Pons (tissue), 1 donor: ENCODE data around the gene PSMD13.

ENCODE experiments used
- DNase-seq: peaks from one replicate; pipeline ENCODE4 v3.0.0-alpha.2; 2016; ENCODE audit warnings: low spot score

Gene PSMD13

GRCh38 chr11:250274-250673 lies 13.5 kb downstream of the PSMD13 start:
- no peak for DNase-seq

- peak; percentile 30 for DNase-seq
Observed at GRCh38 chr11:250740-251299, 14.0 kb downstream of the PSMD13 start.

DNA sequence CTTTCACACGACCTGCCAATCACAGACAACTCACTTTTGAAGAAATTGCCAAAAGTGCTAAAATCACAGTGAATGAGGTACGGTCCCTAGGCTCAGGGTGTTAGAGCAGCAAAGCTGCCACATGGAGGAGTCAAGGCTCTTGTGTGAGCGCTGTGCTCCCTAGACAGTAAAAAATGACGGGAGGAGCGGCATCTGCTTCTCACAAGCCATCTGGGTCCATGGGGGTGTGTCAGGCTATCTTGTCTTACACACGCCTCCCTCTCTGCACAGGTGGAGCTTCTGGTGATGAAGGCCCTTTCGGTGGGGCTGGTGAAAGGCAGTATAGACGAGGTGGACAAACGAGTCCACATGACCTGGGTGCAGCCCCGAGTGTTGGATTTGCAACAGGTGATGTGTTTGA lies 14.8 kb downstream of the PSMD13 start:
- DNase-seq: no peak

DNA sequence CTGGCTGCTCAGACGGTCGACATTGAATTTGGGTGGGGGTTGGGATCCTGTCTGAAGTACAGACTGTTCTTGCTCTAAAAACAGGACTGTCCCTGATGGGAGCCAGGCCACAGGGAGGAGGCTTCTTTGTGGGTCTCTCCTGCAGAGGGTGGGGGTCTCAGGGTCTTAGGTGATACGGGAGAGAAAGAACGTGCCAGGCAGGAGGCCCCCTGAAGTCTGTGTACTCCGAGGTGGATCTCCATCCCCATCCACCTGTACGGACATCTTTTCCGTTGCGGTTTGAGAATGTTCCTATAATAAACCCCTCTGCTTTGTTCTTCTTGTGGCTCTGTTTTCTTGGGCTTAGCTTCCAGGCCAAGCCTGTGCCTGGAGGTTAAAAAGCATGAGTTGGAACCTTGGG lies 15.9 kb downstream of the PSMD13 start:
- DNase-seq: no peak

GRCh38 chr11:253160-253885 lies 16.5 kb downstream of the PSMD13 start:
- no peak for DNase-seq

DNA sequence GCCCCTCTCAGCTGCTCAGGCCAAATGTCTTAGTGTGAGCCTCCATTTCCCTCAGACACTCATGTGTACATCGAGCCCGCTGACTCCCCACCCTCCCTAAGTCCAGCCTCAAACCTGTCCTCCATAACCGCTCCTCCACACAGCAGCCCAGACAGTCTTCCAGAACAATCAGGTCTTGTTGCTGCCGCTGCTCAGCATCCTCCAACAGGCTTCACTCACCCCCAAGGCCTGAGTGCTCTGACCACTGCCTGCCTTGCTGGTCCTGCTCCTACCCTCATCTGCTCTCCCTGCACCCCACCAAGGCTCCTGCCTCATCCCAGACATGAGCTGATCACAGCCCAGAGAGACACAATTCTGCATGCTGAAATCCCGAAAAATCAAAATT lies 17.1 kb downstream of the PSMD13 start:
- no peak for DNase-seq

DNA sequence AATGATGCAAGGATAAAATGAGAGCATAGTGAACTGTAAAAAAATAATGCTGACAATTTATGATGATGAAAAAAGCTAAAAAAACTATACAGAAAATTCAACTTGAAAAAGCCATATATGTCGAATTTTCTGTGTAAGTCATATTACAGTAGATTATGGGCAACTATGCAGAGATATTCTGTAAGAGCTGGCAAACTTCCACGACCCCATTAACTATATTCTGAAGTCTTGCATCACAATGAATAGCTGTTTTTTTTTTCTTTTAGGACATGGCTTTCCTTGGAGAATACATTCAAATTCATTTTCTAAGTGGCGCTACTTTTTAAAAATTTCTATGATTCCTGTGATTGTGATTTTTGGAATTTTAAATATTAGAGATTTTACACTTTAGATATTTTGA lies 18.4 kb downstream of the PSMD13 start:
- DNase-seq: no peak

GRCh38 chr11:255816-256215 lies 19.0 kb downstream of the PSMD13 start:
- no peak for DNase-seq

GRCh38 chr11:256952-257737 lies 20.4 kb downstream of the PSMD13 start:
- no peak for DNase-seq

DNA sequence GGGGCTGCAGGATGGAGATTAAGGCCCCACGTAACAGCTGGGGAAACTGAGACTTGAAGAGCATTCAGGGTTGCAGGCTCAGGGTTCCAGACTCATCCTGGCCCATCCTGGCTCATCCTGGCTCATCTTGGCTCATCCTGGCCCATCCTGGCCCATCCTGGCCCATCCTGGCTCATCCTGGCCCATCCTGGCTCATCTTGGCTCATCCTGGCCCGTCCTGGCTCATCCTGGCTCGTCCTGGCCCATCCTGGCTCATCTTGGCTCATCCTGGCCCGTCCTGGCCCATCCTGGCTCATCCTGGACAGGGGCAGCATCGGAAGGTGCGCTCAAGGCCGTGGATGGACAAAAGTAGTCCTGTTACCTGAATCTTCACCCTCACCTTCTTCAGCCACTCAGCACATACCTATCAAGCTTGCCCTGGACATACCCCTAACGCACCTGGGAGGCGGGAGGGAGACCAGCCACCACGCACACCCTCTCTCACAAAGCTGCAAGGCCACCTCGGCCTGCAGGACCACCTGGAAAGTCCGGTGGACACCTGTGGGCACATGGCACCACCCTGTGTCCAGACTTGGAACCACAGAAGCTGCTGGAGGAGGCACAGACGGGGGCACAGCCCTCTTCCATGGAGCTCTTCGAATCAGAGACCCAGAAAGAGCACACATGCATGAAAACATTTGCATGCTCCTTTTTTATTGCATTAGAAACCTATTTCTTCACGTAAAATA lies 21.2 kb downstream of the PSMD13 start:
- DNase-seq: no peak

DNA sequence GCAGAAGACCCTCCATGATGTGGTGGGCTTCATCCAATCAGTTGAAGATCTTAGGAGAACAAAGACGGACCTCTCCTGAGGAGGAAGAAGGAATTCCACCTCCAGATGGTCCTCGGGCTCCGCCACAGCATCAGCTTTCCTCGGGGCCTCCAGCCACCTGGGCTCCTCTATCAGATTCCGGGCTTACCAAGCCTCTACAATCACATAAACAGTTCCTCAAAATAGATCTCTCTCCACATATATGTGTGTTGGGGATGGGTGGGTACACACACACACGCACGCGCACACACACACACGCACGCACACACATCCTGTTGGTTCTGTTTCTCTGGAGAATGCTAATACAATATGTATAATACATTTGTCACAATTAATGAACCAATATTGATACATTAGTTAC lies 22.6 kb downstream of the PSMD13 start:
- no peak for DNase-seq

- DNase-seq: no peak
Observed at GRCh38 chr11:261624-262023, 24.8 kb downstream of the PSMD13 start.

- peak; percentile 7 for DNase-seq
Observed at GRCh38 chr11:266676-267439, 30.1 kb downstream of the PSMD13 start.

DNA sequence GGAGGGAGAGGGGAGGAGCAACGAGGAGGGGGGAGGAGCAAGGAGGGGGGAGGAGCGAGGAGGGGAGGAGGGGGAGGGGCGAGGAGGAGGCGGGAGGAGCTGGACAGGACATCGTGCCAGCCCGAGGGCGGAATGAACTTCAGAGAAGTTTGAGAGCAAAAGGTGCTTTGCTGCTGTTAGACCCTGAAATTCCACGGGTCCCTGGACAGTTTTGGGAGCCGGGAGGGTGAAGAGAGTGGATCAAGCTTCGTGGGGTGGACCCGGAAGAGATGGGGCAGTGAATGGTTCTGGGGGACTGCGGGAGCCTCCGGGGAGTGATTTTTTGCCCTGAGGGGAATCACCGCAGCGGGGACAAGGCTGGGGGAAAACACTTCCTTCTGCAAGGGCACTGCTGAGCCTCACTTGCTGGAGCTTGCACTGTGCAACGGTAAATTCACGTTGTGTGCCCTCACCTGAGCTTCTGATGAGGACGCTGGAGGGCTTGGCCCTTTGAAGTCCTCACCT lies 30.8 kb downstream of the PSMD13 start:
- DNase-seq: no peak

DNA sequence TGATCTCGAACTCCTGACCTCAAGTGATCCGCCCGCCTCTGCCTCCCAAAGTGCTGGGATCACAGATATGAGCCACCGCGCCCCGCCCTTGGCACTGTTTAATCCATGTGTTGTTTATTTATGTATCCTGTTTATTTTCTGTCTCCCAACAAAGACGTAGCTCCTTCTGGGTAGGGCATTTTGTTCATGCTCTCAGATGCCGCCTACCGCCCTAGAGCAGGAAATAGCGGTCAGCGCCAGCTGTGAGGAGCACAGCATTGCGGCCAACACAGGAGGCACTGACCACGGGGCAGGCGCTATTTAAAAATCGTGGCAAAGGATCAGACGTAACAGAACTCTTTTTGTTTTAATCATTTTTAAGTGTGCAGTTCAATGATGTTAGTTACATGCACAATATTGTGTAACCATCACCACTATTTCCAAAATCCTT lies 32.0 kb downstream of the PSMD13 start:
- peak; percentile 62 for DNase-seq

DNA sequence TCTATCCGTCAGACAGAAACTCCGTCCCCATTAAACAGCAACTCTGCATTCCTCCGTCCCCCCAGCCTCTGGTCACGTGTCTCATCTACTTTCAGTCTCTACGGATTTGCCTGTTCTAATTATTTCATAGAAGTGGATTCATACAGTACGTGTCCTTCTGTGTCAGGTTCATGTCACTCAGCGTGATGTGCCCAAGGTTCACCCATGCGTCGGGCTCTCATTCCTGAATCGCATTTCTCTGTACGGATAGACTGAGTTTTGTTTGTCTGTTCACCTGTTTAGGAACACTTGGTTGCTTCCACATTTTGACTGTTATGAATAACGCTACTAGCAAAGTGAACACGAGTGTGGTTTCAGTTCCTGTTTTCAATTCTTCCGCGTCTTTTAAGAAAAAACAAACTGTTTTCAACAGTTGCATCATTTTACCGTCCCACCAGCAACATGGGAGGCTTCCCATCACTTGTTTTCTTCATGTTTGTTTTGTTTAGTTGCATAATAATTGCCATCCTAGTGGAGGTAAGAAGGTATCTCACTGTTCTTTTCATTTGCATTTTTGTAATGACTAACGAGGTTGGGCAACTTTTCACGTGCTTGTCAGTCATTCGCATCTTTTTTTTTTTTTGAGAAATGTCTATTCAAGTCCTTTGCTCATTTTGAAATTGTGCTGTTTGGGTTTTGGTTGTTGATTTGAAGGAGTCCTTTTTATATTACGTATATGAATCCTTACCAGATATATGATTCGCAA lies 32.5 kb downstream of the PSMD13 start:
- DNase-seq: peak; percentile 80

DNA sequence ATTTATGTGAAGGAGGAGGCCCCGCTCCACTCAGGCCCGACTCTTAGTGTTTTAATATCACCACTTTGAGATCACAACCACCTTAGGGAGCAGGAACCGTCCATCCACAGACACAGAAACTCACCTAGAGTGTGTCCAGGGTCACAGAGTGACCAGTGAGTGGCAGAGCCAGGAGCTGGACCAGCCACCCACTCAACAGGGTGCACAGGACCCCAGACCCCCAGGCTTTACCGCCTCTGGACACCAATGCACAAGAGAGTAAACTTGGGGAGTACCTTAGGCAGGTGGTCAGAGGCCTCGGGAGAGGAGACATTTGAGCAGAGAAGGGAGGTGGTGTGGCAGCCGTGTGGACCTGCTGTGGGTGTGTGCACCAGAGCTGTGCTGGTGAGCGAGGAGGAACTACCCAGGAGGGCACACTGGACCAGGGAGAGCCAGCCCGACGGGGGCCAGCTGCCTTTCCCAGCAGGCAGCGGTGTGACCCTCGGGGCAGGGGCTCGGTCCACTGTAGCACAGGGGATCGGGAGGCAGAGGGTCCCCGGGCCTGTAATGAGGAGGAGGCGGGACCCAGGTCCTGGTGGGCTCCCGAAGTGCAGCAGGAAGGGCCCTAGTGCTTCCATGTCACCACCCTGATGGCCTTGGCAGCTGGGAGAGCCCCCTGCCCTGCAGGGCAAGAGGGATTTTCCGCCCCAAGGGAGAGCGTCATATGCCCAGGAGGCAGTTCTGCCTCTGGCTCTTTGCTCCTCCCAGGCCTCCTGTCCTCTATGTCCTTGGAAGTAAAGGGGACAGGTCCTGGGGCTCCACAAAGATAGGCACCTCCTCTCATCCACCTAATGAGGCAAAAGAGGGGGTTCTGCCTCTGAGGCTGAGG lies 33.9 kb downstream of the PSMD13 start:
- DNase-seq: no peak

GRCh38 chr11:271319-271715 lies 34.5 kb downstream of the PSMD13 start:
- DNase-seq: no peak

DNA sequence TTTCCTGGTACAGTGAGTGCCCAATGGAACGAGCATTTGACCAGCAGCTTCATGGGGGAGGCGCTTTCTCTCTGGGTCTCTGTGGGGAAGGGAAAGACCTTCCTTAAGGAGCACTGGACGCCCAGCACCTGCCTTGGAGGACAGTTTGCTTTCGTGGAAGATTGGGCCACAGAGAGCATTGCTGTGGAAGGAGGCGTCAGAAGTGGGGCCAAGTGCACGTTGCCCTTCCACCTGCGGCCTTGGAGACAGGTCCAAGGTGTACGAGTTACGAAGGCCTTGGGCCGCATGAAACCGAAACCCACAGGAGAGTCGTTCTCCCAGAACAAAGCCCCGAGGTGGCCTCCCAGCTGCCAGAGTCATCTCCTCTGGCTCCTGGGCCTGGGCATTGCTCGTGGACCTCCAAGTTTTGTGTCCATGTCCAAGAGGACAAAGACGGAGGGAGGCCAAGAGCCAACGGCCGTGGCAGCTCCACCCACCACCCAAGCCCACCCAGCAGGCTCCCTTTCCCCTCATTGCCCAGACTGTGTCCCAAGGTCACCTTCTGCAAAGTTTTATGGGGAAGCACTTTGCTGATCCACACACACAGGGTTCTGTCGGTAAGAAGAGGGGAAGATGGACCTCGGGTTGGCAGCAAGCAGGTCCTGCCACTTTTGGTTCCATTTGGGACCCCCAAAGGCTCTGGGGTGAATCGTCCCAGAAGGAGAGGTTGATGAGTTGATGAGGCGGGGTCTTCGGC lies 35.6 kb downstream of the PSMD13 start:
- DNase-seq: no peak
